B cell (primary cell): ENCODE results near the gene HILPDA. TPM values are rescaled to one million over a fixed set of nuclear protein-coding genes. Genes with fewer than 3 reads are reported as not detected.
"Not testable (repeated sequence)": the region's sequence is repeated elsewhere in the genome, so short reads cannot be mapped to it uniquely, and the experiment has no call there.

Experiments used
- ATAC-seq: fragments of 200-7000 bp; cut with Tn5 transposase; one replicate; pipeline ENCODE4 v1.10.0; 2021; ENCODE audit warnings: low read depth, mild to moderate bottlenecking, moderate number of reproducible peaks, moderate library complexity
- CTCF ChIA-PET: fragments of 350-600 bp; sonication (Branson Sonifier 250); formaldehyde crosslinking; loops from one replicate; lab custom pipeline; 2021; ENCODE audit warnings: antibody characterized with exemption, inconsistent platforms; lab: Charles Lee
- POLR2A ChIA-PET: fragments of 350-600 bp; sonication (Branson Sonifier 250); formaldehyde crosslinking; loops from one replicate; lab custom pipeline; 2021; ENCODE audit warnings: antibody characterized with exemption; lab: Charles Lee
- DNase-seq: peaks from one replicate; pipeline ENCODE4 v3.0.0; 2013
- H2AFZ ChIP-seq: 2 replicates; pipeline ENCODE4 v1.6.1; 2012; ENCODE audit warnings: mild to moderate bottlenecking, low read depth, low read length; ENCODE audit not compliant: insufficient read depth, poor library complexity, severe bottlenecking
- H3K27ac ChIP-seq, 2 donors: 1 replicate in 1 of 2; 2 replicates in 1 of 2; pipeline ENCODE4 v1.5.1; 2012 to 2013; ENCODE audit warnings: low read length in 2 of 2, mild to moderate bottlenecking in 2 of 2, moderate library complexity in 1 of 2
- H3K27me3 ChIP-seq, 4 experiments: fragments of 200-600 bp in 1 of 4; sonication (generic) in 1 of 4; replicated peaks in 1 of 4; 1 replicate in 2 of 4; 2 replicates in 2 of 4; pipeline versions ENCODE4 v1.6.1 to v1.7.0; 2013 to 2016; ENCODE audit warnings: low read length in 3 of 4, mild to moderate bottlenecking in 2 of 4, mixed read lengths in 1 of 4, moderate library complexity in 1 of 4; ENCODE audit not compliant: insufficient read depth in 4 of 4, control insufficient read depth in 3 of 4; ENCODE audit errors: control extremely low read depth in 1 of 4
- H3K36me3 ChIP-seq, 2 experiments: replicated peaks in 1 of 2; 1 replicate in 1 of 2; 2 replicates in 1 of 2; pipeline versions ENCODE4 v1.6.1 to v1.7.1; 2013; ENCODE audit warnings: low read length in 1 of 2; ENCODE audit not compliant: insufficient read depth in 2 of 2, control insufficient read depth in 1 of 2; ENCODE audit errors: control extremely low read depth in 1 of 2, extremely low read depth in 1 of 2
- H3K4me1 ChIP-seq, 2 donors: fragments of 200-600 bp in 1 of 2; sonication (generic) in 1 of 2; 1 replicate in 1 of 2; 2 replicates in 1 of 2; pipeline versions ENCODE4 v1.5.1 to v1.6.1; 2013 to 2017; ENCODE audit warnings: low read length in 2 of 2; ENCODE audit not compliant: control insufficient read depth in 2 of 2, insufficient read depth in 2 of 2
- H3K4me2 ChIP-seq: replicated peaks from 2 replicates; pipeline ENCODE3; 2012; ENCODE audit warnings: mild to moderate bottlenecking, low read depth, low read length; ENCODE audit not compliant: poor library complexity, severe bottlenecking
- H3K4me3 ChIP-seq, 5 experiments: fragments of 200-600 bp in 1 of 5; sonication (generic) in 1 of 5; 1 replicate in 3 of 5; 2 replicates in 2 of 5; pipeline versions ENCODE4 v1.5.1 to v1.7.0; 2011 to 2016; ENCODE audit warnings: low read length in 4 of 5, mild to moderate bottlenecking in 4 of 5, low read depth in 2 of 5, control low read depth in 1 of 5, moderate library complexity in 1 of 5; ENCODE audit not compliant: insufficient read depth in 1 of 5; ENCODE audit errors: control extremely low read depth in 1 of 5, extremely low read depth in 1 of 5
- H3K79me2 ChIP-seq: fragments of 200-600 bp; sonication (generic); one replicate; pipeline ENCODE4 v1.6.0; 2016; ENCODE audit warnings: low read length; ENCODE audit not compliant: control insufficient read depth, insufficient read depth
- H3K9ac ChIP-seq: fragments of 200-600 bp; sonication (generic); 2 replicates; pipeline ENCODE4 v1.6.1; 2017; ENCODE audit warnings: mild to moderate bottlenecking, low read length, moderate library complexity
- H3K9me3 ChIP-seq, 3 donors: one replicate each; pipeline versions ENCODE4 v1.6.1 to v1.7.1; 2013; ENCODE audit warnings: low read length in 2 of 3; ENCODE audit not compliant: control insufficient read depth in 2 of 3, insufficient read depth in 1 of 3; ENCODE audit errors: control extremely low read depth in 1 of 3
- H4K20me1 ChIP-seq: 2 replicates; pipeline ENCODE4 v1.6.0; 2012; ENCODE audit warnings: mild to moderate bottlenecking, low read length; ENCODE audit not compliant: insufficient read depth, control insufficient read depth, poor library complexity, severe bottlenecking
- H3K27ac Mint-ChIP-seq: one replicate; pipeline ENCODE4 v1.8.0; 2021; ENCODE audit warnings: mixed read lengths
- H3K27me3 Mint-ChIP-seq: one replicate; pipeline ENCODE4 v1.8.0; 2021; ENCODE audit warnings: mixed read lengths
- H3K4me1 Mint-ChIP-seq: one replicate; pipeline ENCODE4 v1.8.0; 2021; ENCODE audit warnings: mixed read lengths
- H3K4me3 Mint-ChIP-seq: one replicate; pipeline ENCODE4 v1.8.0; 2021; ENCODE audit warnings: mixed read lengths
- H3K9me3 Mint-ChIP-seq: one replicate; pipeline ENCODE4 v1.8.0; 2022; ENCODE audit warnings: mixed read lengths; ENCODE audit not compliant: insufficient read depth
- EZH2 ChIP-seq: IDR thresholded peaks from 2 replicates; pipeline ENCODE4 v1.6.1; 2012; ENCODE audit warnings: borderline replicate concordance, low read depth, mild to moderate bottlenecking, moderate library complexity, low read length; ENCODE audit not compliant: insufficient read depth, poor library complexity, severe bottlenecking
- WGBS: methylation state at CpG from one replicate; pipeline ENCODE4 v1.1.5; 2013; ENCODE audit warnings: missing lambda C conversion rate; ENCODE audit not compliant: insufficient coverage; 5-methylcytosine and 5-hydroxymethylcytosine counted together
- intact Hi-C: fragments of 100-400 bp; cut with micrococcal nuclease; formaldehyde crosslinking; loops from one replicate; pipeline ENCODE4 v1.10.0; 2022
- polyA plus RNA-seq: library from polyadenylated mRNA; depleted of rRNA; stranded (reverse); fragments of >200 nt; gene quantifications from 2 replicates; pipeline ENCODE4 v1.2.3, GENCODE V29; 2012
- total RNA-seq, 2 donors: library from RNA; stranded (reverse); fragments of 120-200 nt in 1 of 2; gene quantifications; 1 replicate in 1 of 2; 2 replicates in 1 of 2; pipeline versions ENCODE4 v1.2.3 to v1.2.4, GENCODE V29; 2013 to 2022
- TF ChIP-seq, protein P1 (sequence below): fragments of 200-600 bp; IDR thresholded peaks from one replicate; pipeline ENCODE4 v1.8.0; 2022; ENCODE audit warnings: antibody characterized with exemption, mild to moderate bottlenecking

HILPDA gene
- total and polyA plus RNA-seq, 2 donors (not counting 1 experiment from before 2014, with no cell fraction given), result 6.5 to 10.1 TPM

DNA sequence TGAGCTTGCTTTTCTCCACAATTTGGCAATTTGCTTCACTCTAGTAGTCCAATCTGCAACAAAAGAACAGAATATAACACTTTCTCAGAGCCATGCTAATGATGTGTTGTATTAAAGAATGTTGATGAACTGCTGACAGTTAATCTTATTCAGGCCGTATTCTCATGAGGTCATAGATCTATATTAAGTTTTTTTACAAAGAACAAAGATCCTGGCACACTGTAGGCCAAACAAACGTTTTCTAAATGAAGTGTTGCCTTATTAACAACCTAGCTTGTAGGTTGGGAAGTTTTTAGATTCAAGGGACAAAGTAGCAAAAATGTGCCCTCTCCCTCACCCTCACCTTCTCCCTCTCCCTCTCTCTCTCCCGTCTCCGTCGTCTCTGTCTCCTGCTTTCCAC is 6.8 kb downstream of the HILPDA start:
- no peak for TF ChIP-seq EZH2
- TF ChIP-seq, protein P1, sequence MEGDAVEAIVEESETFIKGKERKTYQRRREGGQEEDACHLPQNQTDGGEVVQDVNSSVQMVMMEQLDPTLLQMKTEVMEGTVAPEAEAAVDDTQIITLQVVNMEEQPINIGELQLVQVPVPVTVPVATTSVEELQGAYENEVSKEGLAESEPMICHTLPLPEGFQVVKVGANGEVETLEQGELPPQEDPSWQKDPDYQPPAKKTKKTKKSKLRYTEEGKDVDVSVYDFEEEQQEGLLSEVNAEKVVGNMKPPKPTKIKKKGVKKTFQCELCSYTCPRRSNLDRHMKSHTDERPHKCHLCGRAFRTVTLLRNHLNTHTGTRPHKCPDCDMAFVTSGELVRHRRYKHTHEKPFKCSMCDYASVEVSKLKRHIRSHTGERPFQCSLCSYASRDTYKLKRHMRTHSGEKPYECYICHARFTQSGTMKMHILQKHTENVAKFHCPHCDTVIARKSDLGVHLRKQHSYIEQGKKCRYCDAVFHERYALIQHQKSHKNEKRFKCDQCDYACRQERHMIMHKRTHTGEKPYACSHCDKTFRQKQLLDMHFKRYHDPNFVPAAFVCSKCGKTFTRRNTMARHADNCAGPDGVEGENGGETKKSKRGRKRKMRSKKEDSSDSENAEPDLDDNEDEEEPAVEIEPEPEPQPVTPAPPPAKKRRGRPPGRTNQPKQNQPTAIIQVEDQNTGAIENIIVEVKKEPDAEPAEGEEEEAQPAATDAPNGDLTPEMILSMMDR, result no peak
- Mint-ChIP-seq H3K4me3 (no peak overlapping the region), H3K9me3 (no peaks in the 10 kb centered on the region), H3K4me1 (peaks cover 13% of the 10 kb centered on the region), H3K27ac (no peak overlapping the region), H3K27me3 (no peaks in the 10 kb centered on the region)
- 95% methylated on average over 3 of the region's 5 CpGs for WGBS
- ATAC-seq, result no peak
- Histone ChIP-seq H3K27me3 (no peaks in the 10 kb centered on the region), H3K4me2 (no peak overlapping the region), H3K4me1 (peaks cover 4 to 8% of the 10 kb centered on the region in 2 donors), H3K79me2 (peaks cover 3% of the 10 kb centered on the region), H3K36me3 (no peaks in the 10 kb centered on the region), H3K27ac (no peak overlapping the region), H3K4me3 (no peak overlapping the region), H3K9ac (no peak overlapping the region), H4K20me1 (no peaks in the 10 kb centered on the region), H3K9me3 (no peaks in the 10 kb centered on the region), H2AFZ (no peak overlapping the region)
- ChIA-PET POLR2A (no interaction called here), CTCF (interaction anchor here (0.7 to 4.2 kb wide), 3 partner anchors 24 to 118 kb away, joined by 3 to 541 read pairs (median 25); no protein-coding TSS in a partner anchor)
- no peak for DNase-seq
- intact Hi-C loops, result no loop called here

DNA sequence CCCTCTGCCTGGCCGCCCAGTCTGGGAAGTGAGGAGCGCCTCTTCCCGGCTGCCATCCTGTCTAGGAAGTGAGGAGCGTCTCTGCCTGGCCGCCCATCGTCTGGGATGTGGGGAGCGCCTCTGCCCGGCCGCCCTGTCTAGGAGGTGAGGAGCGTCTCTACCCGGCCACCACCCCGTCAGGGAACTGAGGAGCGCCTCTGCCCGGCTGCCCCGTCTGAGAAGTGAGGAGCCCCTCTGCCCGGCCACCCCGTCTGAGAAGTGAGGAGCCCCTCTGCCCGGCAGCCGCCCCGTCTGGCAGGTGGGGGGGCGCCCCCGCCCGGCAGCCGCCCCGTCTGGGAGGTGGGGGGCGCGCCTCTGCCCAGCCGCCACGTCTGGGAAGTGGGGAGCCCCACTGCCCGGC is 7.7 kb downstream of the HILPDA start:
- H3K9ac ChIP-seq, H3K27ac ChIP-seq, POLR2A ChIA-PET, H2AFZ ChIP-seq, H3K79me2 ChIP-seq, H3K4me3 ChIP-seq, DNase-seq, H4K20me1 ChIP-seq, H3K9me3 ChIP-seq, H3K27me3 Mint-ChIP-seq, H3K27me3 ChIP-seq, CTCF ChIA-PET, H3K27ac Mint-ChIP-seq, H3K4me2 ChIP-seq, intact Hi-C loops, H3K9me3 Mint-ChIP-seq, H3K4me1 ChIP-seq, H3K36me3 ChIP-seq, ATAC-seq, H3K4me3 Mint-ChIP-seq: not testable (repeated sequence)
- H3K4me1 Mint-ChIP-seq, result peaks cover 10% of the 10 kb centered on the region
- 99% methylated on average over 25 of the region's 30 CpGs for WGBS

DNA sequence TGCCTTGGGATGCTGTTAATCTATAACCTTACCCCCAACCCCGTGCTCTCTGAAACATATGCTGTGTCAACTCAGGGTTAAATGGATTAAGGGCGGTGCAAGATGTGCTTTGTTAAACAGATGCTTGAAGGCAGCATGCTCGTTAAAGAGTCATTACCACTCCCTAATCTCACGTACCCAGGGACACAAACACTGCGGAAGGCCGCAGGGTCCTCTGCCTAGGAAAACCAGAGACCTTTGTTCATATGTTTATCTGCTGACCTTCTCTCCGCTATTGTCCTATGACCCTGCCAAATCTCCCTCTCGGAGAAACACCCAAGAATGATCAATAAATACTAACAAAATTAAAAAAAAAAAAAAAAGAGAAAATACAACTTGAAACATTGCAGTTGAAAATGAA is 8.3 kb downstream of the HILPDA start:
- H3K27me3 Mint-ChIP-seq, intact Hi-C loops, CTCF ChIA-PET, ATAC-seq, POLR2A ChIA-PET, H3K36me3 ChIP-seq, H3K9me3 ChIP-seq, H3K4me1 ChIP-seq, H3K4me2 ChIP-seq, H3K4me3 Mint-ChIP-seq, H3K27ac ChIP-seq, H2AFZ ChIP-seq, H3K9ac ChIP-seq, H3K27ac Mint-ChIP-seq, H3K79me2 ChIP-seq, H3K9me3 Mint-ChIP-seq, DNase-seq, H4K20me1 ChIP-seq, H3K4me1 Mint-ChIP-seq, H3K4me3 ChIP-seq, H3K27me3 ChIP-seq: not testable (repeated sequence)
- WGBS, result 90% methylated on average over 2 of the region's 8 CpGs
